ENCODE data around the gene OLFM1. TPM values are rescaled to one million over a fixed set of nuclear protein-coding genes. Genes with fewer than 3 reads are reported as not detected.

Gene OLFM1
- total and polyA plus RNA-seq, 9 of the 15 experiments (the other 6 are each of a cell fraction or from before 2014, with no cell fraction given), result not detected

GRCh38 chr9:135100725-135101410, 13.4 kb downstream of the OLFM1 start (continued):
- TF ChIP-seq ZNF407 (IDR thresholded peaks at IDR 0.05; ENCODE audit: low read depth), result no peak
- no peak for TF ChIP-seq ZBTB8A (IDR thresholded peaks at IDR 0.05; ENCODE audit: partially characterized antibody)
- no peak for TF ChIP-seq CTCF (IDR thresholded peaks at IDR 0.05 in 2 of 3, conservative IDR thresholded peaks at IDR 0.05 in 1 of 3; ENCODE audit: insufficient read depth in 2 of 3, low read depth in 1 of 3, low read length in 3 of 3)
- TF ChIP-seq HEY1 (CRISPR knock-in tag; IDR thresholded peaks at IDR 0.05; ENCODE audit: borderline replicate concordance), result no peak
- no peak for TF ChIP-seq ZC3H8 (IDR thresholded peaks at IDR 0.05)
- TF ChIP-seq EGR1 (conservative IDR thresholded peaks at IDR 0.05), result no peak
- no peak for TF ChIP-seq ZNF121 (CRISPR knock-in tag; conservative IDR thresholded peaks at IDR 0.05)
- no peak for TF ChIP-seq CBFB (CRISPR knock-in tag; IDR thresholded peaks at IDR 0.05)
- no peak for TF ChIP-seq ZNF23 (CRISPR knock-in tag; IDR thresholded peaks at IDR 0.05)
- TF ChIP-seq CSDE1 (IDR thresholded peaks at IDR 0.05), result no peak
- no peak for TF ChIP-seq ZNF133 (CRISPR knock-in tag; IDR thresholded peaks at IDR 0.05)

All from K562 (cell line).